HEK293 (cell line): ENCODE data around the gene MAP3K5.

Source experiments
- CTCF ChIA-PET: fragments of 350-600 bp; formaldehyde crosslinking; extraction: SDS; loops from one replicate; lab custom pipeline; 2021; ENCODE audit warnings: antibody characterized with exemption; lab: Yijun Ruan, JAX
- POLR2A ChIA-PET: fragments of 300-600 bp; formaldehyde crosslinking; extraction: SDS; loops from one replicate; lab custom pipeline; 2020; ENCODE audit warnings: antibody characterized with exemption, inconsistent platforms; lab: Yijun Ruan, JAX
- H3K27ac ChIP-seq: fragments of 200-500 bp; sonication (Bioruptor generic); 2 replicates; pipeline ENCODE4 v1.5.1; 2014; ENCODE audit warnings: low read depth, low read length, control low read depth, inconsistent platforms; ENCODE audit errors: extremely low read depth
- H3K36me3 ChIP-seq, 2 experiments: fragments of 200-500 bp in 1 of 2; sonication (Bioruptor generic) in 1 of 2; 1 replicate in 1 of 2; 2 replicates in 1 of 2; pipeline ENCODE4 v1.5.1; 2014 to 2017; ENCODE audit warnings: inconsistent platforms in 2 of 2, low read length in 2 of 2; ENCODE audit not compliant: control insufficient read depth in 2 of 2, insufficient read depth in 1 of 2
- H3K4me1 ChIP-seq: fragments of 200-500 bp; sonication (Bioruptor generic); 2 replicates; pipeline ENCODE4 v1.5.1; 2014; ENCODE audit warnings: mild to moderate bottlenecking, low read length, inconsistent platforms; ENCODE audit not compliant: control insufficient read depth, insufficient read depth
- H3K4me3 ChIP-seq: 2 replicates; pipeline ENCODE4 v1.5.1; 2011; ENCODE audit warnings: low read depth, mild to moderate bottlenecking, control low read depth, low read length, moderate library complexity
- H3K9me3 ChIP-seq: fragments of 200-500 bp; sonication (Bioruptor generic); 2 replicates; pipeline ENCODE4 v1.5.1; 2014; ENCODE audit warnings: low read depth, low read length, inconsistent platforms; ENCODE audit not compliant: control insufficient read depth, insufficient read depth
- KLF1 ChIP-seq: fragments of 450-650 bp; formaldehyde crosslinking; IDR thresholded peaks from 2 replicates; pipeline ENCODE4 v1.5.1; 2016; ENCODE audit warnings: missing biosample characterization, missing genetic modification characterization
- PRDM10 ChIP-seq: fragments of 450-650 bp; formaldehyde crosslinking; IDR thresholded peaks from 2 replicates; pipeline ENCODE4 v1.5.1; 2016; ENCODE audit warnings: missing biosample characterization, missing genetic modification characterization
- PRDM6 ChIP-seq: fragments of 450-650 bp; formaldehyde crosslinking; IDR thresholded peaks from 2 replicates; pipeline ENCODE4 v1.5.1; 2017; ENCODE audit warnings: missing biosample characterization, missing genetic modification characterization
- REPIN1 ChIP-seq: fragments of 450-650 bp; formaldehyde crosslinking; IDR thresholded peaks from 2 replicates; pipeline ENCODE4 v1.5.1; 2017; ENCODE audit warnings: missing biosample characterization, missing genetic modification characterization, low read depth
- TRIM28 ChIP-seq: IDR thresholded peaks from 2 replicates; pipeline ENCODE4 v1.6.1; 2011; ENCODE audit warnings: low read length, control low read depth, borderline replicate concordance
- YY2 ChIP-seq: fragments of 450-650 bp; formaldehyde crosslinking; IDR thresholded peaks from 2 replicates; pipeline ENCODE4 v1.5.1; 2016; ENCODE audit warnings: missing biosample characterization, missing genetic modification characterization
- ZFP69B ChIP-seq: fragments of 450-650 bp; formaldehyde crosslinking; IDR thresholded peaks from 2 replicates; pipeline ENCODE4 v1.5.1; 2016; ENCODE audit warnings: missing biosample characterization, missing genetic modification characterization
- ZNF202 ChIP-seq: fragments of 450-650 bp; formaldehyde crosslinking; IDR thresholded peaks from 2 replicates; pipeline ENCODE4 v1.5.1; 2016; ENCODE audit warnings: missing biosample characterization, missing genetic modification characterization, borderline replicate concordance
- ZNF48 ChIP-seq: fragments of 450-650 bp; formaldehyde crosslinking; IDR thresholded peaks from 2 replicates; pipeline ENCODE4 v1.5.1; 2016; ENCODE audit warnings: missing biosample characterization, missing genetic modification characterization
- ZNF518A ChIP-seq: fragments of 450-650 bp; formaldehyde crosslinking; conservative IDR thresholded peaks from 2 replicates; pipeline ENCODE4 v1.5.1; 2016; ENCODE audit warnings: low read depth, missing biosample characterization, missing genetic modification characterization
- ZNF544 ChIP-seq: fragments of 450-650 bp; formaldehyde crosslinking; IDR thresholded peaks from 2 replicates; pipeline ENCODE4 v1.5.0; 2017; ENCODE audit warnings: missing biosample characterization, missing genetic modification characterization
- ZNF555 ChIP-seq: fragments of 450-650 bp; formaldehyde crosslinking; conservative IDR thresholded peaks from 2 replicates; pipeline ENCODE4 v1.5.1; 2017; ENCODE audit warnings: missing biosample characterization, mild to moderate bottlenecking, missing genetic modification characterization, inconsistent platforms
- ZNF600 ChIP-seq: fragments of 450-650 bp; formaldehyde crosslinking; IDR thresholded peaks from 2 replicates; pipeline ENCODE4 v1.5.1; 2016; ENCODE audit warnings: missing biosample characterization, missing genetic modification characterization
- ZNF658 ChIP-seq: fragments of 450-650 bp; formaldehyde crosslinking; IDR thresholded peaks from 2 replicates; pipeline ENCODE4; 2016; ENCODE audit warnings: missing biosample characterization, missing genetic modification characterization
- ZNF677 ChIP-seq: fragments of 450-650 bp; IDR thresholded peaks from 2 replicates; pipeline ENCODE4 v1.5.0; 2018; ENCODE audit warnings: missing biosample characterization, mild to moderate bottlenecking, missing genetic modification characterization, moderate library complexity
- ZNF692 ChIP-seq: fragments of 450-650 bp; formaldehyde crosslinking; IDR thresholded peaks from 2 replicates; pipeline ENCODE4 v1.5.1; 2016; ENCODE audit warnings: missing biosample characterization, missing genetic modification characterization
- ZNF701 ChIP-seq: fragments of 450-650 bp; formaldehyde crosslinking; IDR thresholded peaks from 2 replicates; pipeline ENCODE4 v1.5.1; 2016; ENCODE audit warnings: missing biosample characterization, missing genetic modification characterization
- ZNF747 ChIP-seq: fragments of 450-650 bp; formaldehyde crosslinking; IDR thresholded peaks from 2 replicates; pipeline ENCODE4 v1.5.1; 2016; ENCODE audit warnings: missing biosample characterization, missing genetic modification characterization
- ZNF768 ChIP-seq: fragments of 450-650 bp; formaldehyde crosslinking; IDR thresholded peaks from 2 replicates; pipeline ENCODE4 v1.5.1; 2018; ENCODE audit warnings: missing biosample characterization, mild to moderate bottlenecking, missing genetic modification characterization
- ZSCAN18 ChIP-seq: fragments of 450-650 bp; formaldehyde crosslinking; IDR thresholded peaks from 2 replicates; pipeline ENCODE4 v1.5.1; 2016; ENCODE audit warnings: missing biosample characterization, missing genetic modification characterization

MAP3K5 gene

GRCh38 chr6:136764517-136764993, 27.7 kb downstream of the MAP3K5 start (continued):
- TF ChIP-seq PRDM6 (tag by site-specific recombination): no peak
- no peak for TF ChIP-seq YY2 (tag by site-specific recombination)
- no peak for TF ChIP-seq ZNF600 (tag by site-specific recombination)
- TF ChIP-seq ZNF701 (tag by site-specific recombination): no peak
- TF ChIP-seq REPIN1 (tag by site-specific recombination): no peak
- TF ChIP-seq ZNF658 (tag by site-specific recombination): no peak
- TF ChIP-seq ZNF555: no peak
- no peak for TF ChIP-seq ZNF544
- TF ChIP-seq ZNF768: no peak
- no peak for TF ChIP-seq ZNF677 (tag by site-specific recombination)
- no peak for TF ChIP-seq TRIM28
- no peak for TF ChIP-seq ZNF692 (tag by site-specific recombination)
- TF ChIP-seq ZFP69B (tag by site-specific recombination): no peak

GRCh38 chr6:136763716-136764516, 28.4 kb downstream of the MAP3K5 start:
- H3K36me3 ChIP-seq: no peaks in the 10 kb centered on the region
- H3K27ac ChIP-seq: no peak overlapping the region
- H3K9me3 ChIP-seq: no peaks in the 10 kb centered on the region
- POLR2A ChIA-PET: no interaction called here
- H3K4me3 ChIP-seq: no peak overlapping the region
- no peak for TF ChIP-seq ZNF48
- TF ChIP-seq PRDM10 (tag by site-specific recombination): peak; percentile 30; the same call in 1 of the 2 replicates
- peaks cover 13% of the 10 kb centered on the region for H3K4me1 ChIP-seq
- CTCF ChIA-PET: interaction anchor here (0.9 to 2.7 kb wide), 3 partner anchors 12 to 120 kb away, joined by 3 to 11 read pairs (median 4); partner anchors contain the start of gene MAP3K5

GRCh38 chr6:136763255-136763654, 29.0 kb downstream of the MAP3K5 start:
- H3K27ac ChIP-seq: no peak overlapping the region
- H3K4me3 ChIP-seq: no peak overlapping the region
- peaks cover 13% of the 10 kb centered on the region for H3K4me1 ChIP-seq
- POLR2A ChIA-PET: no interaction called here
- H3K9me3 ChIP-seq: no peaks in the 10 kb centered on the region
- CTCF ChIA-PET: interaction anchor here (0.9 to 2.7 kb wide), 3 partner anchors 13 to 119 kb away, joined by 3 to 11 read pairs (median 4); partner anchors contain the start of gene MAP3K5
- no peaks in the 10 kb centered on the region for H3K36me3 ChIP-seq
- TF ChIP-seq KLF1 (tag by site-specific recombination): no peak
- TF ChIP-seq ZNF747 (tag by site-specific recombination): no peak
- TF ChIP-seq ZNF202: no peak
- no peak for TF ChIP-seq ZSCAN18 (tag by site-specific recombination)
- TF ChIP-seq ZNF518A: no peak
